Keratinocyte (primary cell): ENCODE data around the gene KCNIP3. TPM values are rescaled to one million over a fixed set of nuclear protein-coding genes. Genes with fewer than 3 reads are reported as not detected.

Experiments
- DNase-seq: peaks from one replicate; pipeline ENCODE4 v3.0.0-alpha.2; 2011; ENCODE audit warnings: low read depth, missing footprints, low spot score
- FAIRE-seq: peaks from 2 replicates; lab custom pipeline; 2011; peaks lifted over from hg19 to GRCh38; lab: Jason Lieb, UNC
- H2AFZ ChIP-seq: 2 replicates; pipeline ENCODE4 v1.6.0; 2012; ENCODE audit warnings: low read length, control low read depth, inconsistent platforms; ENCODE audit not compliant: control insufficient read depth
- H3K27ac ChIP-seq: 2 replicates; pipeline ENCODE4 v1.5.1; 2011; ENCODE audit warnings: low read length; ENCODE audit not compliant: control insufficient read depth, insufficient read depth
- H3K27me3 ChIP-seq: 3 replicates; pipeline ENCODE4 v1.6.0; 2011; ENCODE audit warnings: low read length; ENCODE audit not compliant: control insufficient read depth, insufficient read depth; ENCODE audit errors: extremely low read depth
- H3K36me3 ChIP-seq, 2 experiments: 2 replicates in 1 of 2; 3 replicates in 1 of 2; pipeline ENCODE4 v1.5.1; 2011; ENCODE audit warnings: low read length in 2 of 2, mild to moderate bottlenecking in 1 of 2; ENCODE audit not compliant: control insufficient read depth in 2 of 2, insufficient read depth in 2 of 2; ENCODE audit errors: extremely low read depth in 1 of 2
- H3K4me1 ChIP-seq: 3 replicates; pipeline ENCODE4 v1.5.1; 2011; ENCODE audit warnings: low read length; ENCODE audit not compliant: control insufficient read depth, insufficient read depth; ENCODE audit errors: extremely low read depth
- H3K4me2 ChIP-seq: 3 replicates; pipeline ENCODE4 v1.6.0; 2011; ENCODE audit warnings: low read depth, low read length; ENCODE audit not compliant: control insufficient read depth, insufficient read depth; ENCODE audit errors: extremely low read depth
- H3K4me3 ChIP-seq, 3 experiments: fragments of 200-600 bp in 1 of 3; sonication (generic) in 1 of 3; 2 replicates in 2 of 3; 3 replicates in 1 of 3; pipeline ENCODE4 v1.5.1; 2011 to 2016; ENCODE audit warnings: low read length in 3 of 3, mild to moderate bottlenecking in 3 of 3, control low read depth in 2 of 3, inconsistent platforms in 1 of 3, low read depth in 1 of 3, mixed read lengths in 1 of 3, mixed run types in 1 of 3, moderate library complexity in 1 of 3; ENCODE audit not compliant: control insufficient read depth in 2 of 3, insufficient read depth in 2 of 3; ENCODE audit errors: extremely low read depth in 1 of 3
- H3K79me2 ChIP-seq: 2 replicates; pipeline ENCODE4 v1.6.0; 2012; ENCODE audit warnings: low read length; ENCODE audit not compliant: control insufficient read depth, insufficient read depth
- H3K9ac ChIP-seq: 3 replicates; pipeline ENCODE4 v1.6.0; 2011; ENCODE audit warnings: low read length; ENCODE audit not compliant: control insufficient read depth, insufficient read depth; ENCODE audit errors: extremely low read depth
- H3K9me1 ChIP-seq: 3 replicates; pipeline ENCODE4 v1.6.0; 2011; ENCODE audit warnings: low read length; ENCODE audit not compliant: control insufficient read depth, insufficient read depth; ENCODE audit errors: extremely low read depth
- H3K9me3 ChIP-seq: 2 replicates; pipeline ENCODE4 v1.5.1; 2012; ENCODE audit warnings: low read depth, low read length; ENCODE audit not compliant: control insufficient read depth
- H4K20me1 ChIP-seq: 3 replicates; pipeline ENCODE4 v1.6.0; 2011; ENCODE audit warnings: low read length; ENCODE audit not compliant: control insufficient read depth, insufficient read depth; ENCODE audit errors: extremely low read depth
- CTCF ChIP-seq, 3 experiments: IDR thresholded peaks in 1 of 3; conservative IDR thresholded peaks in 1 of 3; optimal IDR thresholded peaks in 1 of 3; 2 replicates in 2 of 3; 3 replicates in 1 of 3; pipeline versions ENCODE3 to v1.5.1; 2011; ENCODE audit warnings: low read length in 3 of 3, mild to moderate bottlenecking in 3 of 3, moderate library complexity in 2 of 3, control low read depth in 1 of 3, inconsistent platforms in 1 of 3; ENCODE audit not compliant: insufficient read depth in 2 of 3; ENCODE audit errors: extremely low read depth in 1 of 3
- EZH2 ChIP-seq: IDR thresholded peaks from one replicate; pipeline ENCODE4 v1.6.1; 2012; ENCODE audit warnings: inconsistent platforms, mild to moderate bottlenecking, low read length, moderate library complexity
- dilution Hi-C: fragments of 300-500 bp; cut with MboI; formaldehyde crosslinking; loops from one replicate; pipeline ENCODE4 v1.7.0; 2020; ENCODE audit warnings: low sequenced_read_pairs; ENCODE audit not compliant: extremely low pct_ligation_motif_present
- polyA plus RNA-seq, 5 experiments: library from polyadenylated mRNA; depleted of rRNA in 3 of 5; stranded (reverse) in 3 of 5; stranded (forward) in 1 of 5; unstranded in 1 of 5; fragments of >200 nt; gene quantifications; 1 replicate in 1 of 5; 2 replicates in 3 of 5; 3 replicates in 1 of 5; pipeline versions ENCODE4 v1.2.1 to v1.2.3, GENCODE V29; 2011 to 2012; ENCODE audit warnings: missing spikeins in 2 of 5, low read depth in 1 of 5, low replicate concordance in 1 of 5

KCNIP3 gene
- polyA plus RNA-seq, 1 donor (not counting 4 experiments of a cell fraction or from before 2014, with no cell fraction given): 0.66 TPM

GRCh38 chr2:95345563-95346230 lies 48.5 kb downstream of the KCNIP3 start:
- Histone ChIP-seq H3K27me3 (peaks cover 38% of the 10 kb centered on the region), H3K79me2 (no peaks in the 10 kb centered on the region), H3K9me1 (no peaks in the 10 kb centered on the region), H2AFZ (peak overlapping the region; percentile 82), H3K36me3 (no peaks in the 10 kb centered on the region), H3K4me1 (peaks cover 16% of the 10 kb centered on the region), H3K4me3 (peak overlapping the region; percentile 46 to 77 (median 71)), H4K20me1 (no peaks in the 10 kb centered on the region), H3K9ac (peak overlapping the region; percentile 75), H3K4me2 (peak overlapping the region; percentile 96), H3K9me3 (no peaks in the 10 kb centered on the region), H3K27ac (peak overlapping the region; percentile 14)
- TF ChIP-seq EZH2 (no peak), CTCF (optimal IDR thresholded peaks at IDR 0.05 in 1 of 3, IDR thresholded peaks at IDR 0.05 in 1 of 3, conservative IDR thresholded peaks at IDR 0.05 in 1 of 3; ENCODE audit: extremely low read depth in 1 of 3, insufficient read depth in 2 of 3, low read length in 3 of 3) (peak; percentile 75 to 86 (median 86))
- peak; percentile 17 for DNase-seq
- no peak for FAIRE-seq
- dilution Hi-C loops: no loop called here

- no peak for FAIRE-seq
- peak overlapping the region; percentile 14 for H3K27ac ChIP-seq
- peak overlapping the region; percentile 46 to 77 (median 71) for H3K4me3 ChIP-seq
- no peak for DNase-seq
- peaks cover 38% of the 10 kb centered on the region for H3K27me3 ChIP-seq
- H3K79me2 ChIP-seq: no peaks in the 10 kb centered on the region
- peaks cover 16% of the 10 kb centered on the region for H3K4me1 ChIP-seq
- no peaks in the 10 kb centered on the region for H3K36me3 ChIP-seq
- peak overlapping the region; percentile 96 for H3K4me2 ChIP-seq
- H3K9me1 ChIP-seq: no peaks in the 10 kb centered on the region
- H2AFZ ChIP-seq: peak overlapping the region; percentile 79
- TF ChIP-seq CTCF (optimal IDR thresholded peaks at IDR 0.05 in 1 of 3, IDR thresholded peaks at IDR 0.05 in 1 of 3, conservative IDR thresholded peaks at IDR 0.05 in 1 of 3; ENCODE audit: extremely low read depth in 1 of 3, insufficient read depth in 2 of 3, low read length in 3 of 3): no peak
- H3K9me3 ChIP-seq: no peaks in the 10 kb centered on the region
- H3K9ac ChIP-seq: peak overlapping the region; percentile 75
- no peaks in the 10 kb centered on the region for H4K20me1 ChIP-seq
- dilution Hi-C loops: no loop called here
These were observed 49.1 kb downstream of the KCNIP3 start for GRCh38 chr2:95346231-95346737.
